ENCODE results near the gene NTN5.

- TF ChIP-seq REST (IDR thresholded peaks at IDR 0.05; ENCODE audit: insufficient read depth in 1 of 2, low read depth in 2 of 2, low read length in 2 of 2) (no peak), SIN3A (IDR thresholded peaks at IDR 0.05; ENCODE audit: borderline replicate concordance, insufficient read depth, low read length) (no peak), POLR2AphosphoS5 (IDR thresholded peaks at IDR 0.05; ENCODE audit: low read depth, low read length) (no peak), TAF1 (IDR thresholded peaks at IDR 0.05; ENCODE audit: borderline replicate concordance, insufficient read depth, low read length) (no peak)
Observed at GRCh38 chr19:48718711-48719231, 46.0 kb upstream of the NTN5 start.
